Measurements from ENCODE around the gene HGF.

- TF ChIP-seq CTCF (IDR thresholded peaks at IDR 0.05) (no peak), POLR2A (IDR thresholded peaks at IDR 0.05) (no peak)
Observed at GRCh38 chr7:81736091-81736490, 33.8 kb downstream of the HGF start.
